CD4-positive, alpha-beta memory T cell (primary cell): ENCODE results near the gene YIF1A. TPM values are rescaled to one million over a fixed set of nuclear protein-coding genes. Genes with fewer than 3 reads are reported as not detected.
"Not testable (repeated sequence)": the region's sequence is repeated elsewhere in the genome, so short reads cannot be mapped to it uniquely, and the experiment has no call there.

Source experiments
- CTCF ChIA-PET: fragments of 350-600 bp; sonication (Branson Sonifier 250); formaldehyde crosslinking; loops from one replicate; lab custom pipeline; 2021; ENCODE audit warnings: inconsistent platforms; ENCODE audit not compliant: partially characterized antibody; lab: Charles Lee
- POLR2A ChIA-PET: fragments of 350-600 bp; sonication (Branson Sonifier 250); formaldehyde crosslinking; loops from one replicate; lab custom pipeline; 2021; ENCODE audit not compliant: partially characterized antibody; lab: Charles Lee
- DNase-seq, 5 donors: peaks; one replicate each; pipeline versions ENCODE4 v3.0.0 to v3.0.0-alpha.2; 2020 to 2022; ENCODE audit warnings: mixed read lengths in 1 of 5
- H3K27ac ChIP-seq: one replicate; pipeline ENCODE4 v1.7.0; 2013; ENCODE audit warnings: low read depth, low read length
- H3K27me3 ChIP-seq: 2 replicates; pipeline ENCODE4 v1.7.0; 2013; ENCODE audit warnings: mild to moderate bottlenecking, low read length, moderate library complexity; ENCODE audit not compliant: insufficient read depth
- H3K36me3 ChIP-seq: 2 replicates; pipeline ENCODE4 v1.7.0; 2013; ENCODE audit warnings: mild to moderate bottlenecking, low read length, moderate library complexity; ENCODE audit not compliant: insufficient read depth
- H3K4me1 ChIP-seq: 2 replicates; pipeline ENCODE4 v1.7.0; 2013; ENCODE audit warnings: mild to moderate bottlenecking, low read length, moderate library complexity; ENCODE audit not compliant: insufficient read depth
- H3K4me3 ChIP-seq, 2 donors: one replicate each; pipeline ENCODE4 v1.7.0; 2013; ENCODE audit warnings: low read length in 2 of 2, mild to moderate bottlenecking in 1 of 2
- H3K9me3 ChIP-seq, 2 donors: one replicate each; pipeline ENCODE4 v1.7.0; 2013; ENCODE audit warnings: low read length in 2 of 2, control low read depth in 1 of 2; ENCODE audit not compliant: control insufficient read depth in 1 of 2
- H3K27ac Mint-ChIP-seq, 7 donors: one replicate each; pipeline ENCODE4 v1.8.0; 2020 to 2021; ENCODE audit warnings: mixed read lengths in 7 of 7, mild to moderate bottlenecking in 6 of 7, inconsistent platforms in 3 of 7, moderate library complexity in 3 of 7
- H3K27me3 Mint-ChIP-seq, 2 donors: one replicate each; pipeline ENCODE4 v1.8.0; 2020 to 2021; ENCODE audit warnings: mixed read lengths in 2 of 2
- H3K36me3 Mint-ChIP-seq, 2 donors: one replicate each; pipeline ENCODE4 v1.8.0; 2020 to 2021; ENCODE audit warnings: mixed read lengths in 2 of 2, inconsistent platforms in 1 of 2, mild to moderate bottlenecking in 1 of 2
- H3K4me1 Mint-ChIP-seq, 4 donors: one replicate each; pipeline ENCODE4 v1.8.0; 2020 to 2021; ENCODE audit warnings: mixed read lengths in 4 of 4, mild to moderate bottlenecking in 1 of 4
- H3K4me3 Mint-ChIP-seq, 8 donors: one replicate each; pipeline ENCODE4 v1.8.0; 2020 to 2021; ENCODE audit warnings: mixed read lengths in 8 of 8, mild to moderate bottlenecking in 7 of 8, moderate library complexity in 6 of 8, inconsistent platforms in 3 of 8
- H3K9me3 Mint-ChIP-seq, 8 donors: one replicate each; pipeline ENCODE4 v1.8.0; 2020 to 2021; ENCODE audit warnings: mixed read lengths in 8 of 8, mild to moderate bottlenecking in 5 of 8, inconsistent platforms in 3 of 8, moderate library complexity in 1 of 8
- intact Hi-C: fragments of 100-400 bp; cut with micrococcal nuclease; formaldehyde crosslinking; loops from one replicate; pipeline ENCODE4 v1.15.1; 2023
- polyA plus RNA-seq, 2 donors: library from polyadenylated mRNA; unstranded; fragments of 300-500 nt; fragmentation: Illumina TruSeq; gene quantifications; one replicate each; pipeline ENCODE4 v1.2.3, GENCODE V29; 2021
- total RNA-seq, 2 experiments: library from RNA; stranded (reverse); gene quantifications; one replicate each; pipeline ENCODE4 v1.2.3, GENCODE V29; 2021

YIF1A gene
- total and polyA plus RNA-seq, 4 experiments from 2014 or later = 40.4 to 77.5 (median 49.3) TPM

- H3K9me3 Mint-ChIP-seq, H3K9me3 ChIP-seq, H3K27ac ChIP-seq, H3K4me3 ChIP-seq, DNase-seq, H3K27me3 ChIP-seq, H3K27me3 Mint-ChIP-seq, CTCF ChIA-PET: not testable (repeated sequence)
- peaks cover 26% of the 10 kb centered on the region for H3K4me1 ChIP-seq
- POLR2A ChIA-PET = interaction anchor here (13.4 kb wide), 1 partner anchor 7 kb away, joined by 167 read pairs; the partner anchor contains the start of gene RAB1B
- H3K4me3 Mint-ChIP-seq = peak overlapping the region in 1 of 8 donors; percentile 59
- peaks cover 42% of the 10 kb centered on the region for H3K36me3 ChIP-seq
- intact Hi-C loops = loop anchor here (1.0 kb wide), 1 partner anchor 8 kb away; the partner anchor contains the start of gene RAB1B
- peaks cover 18 to 46% of the 10 kb centered on the region in 2 donors for H3K36me3 Mint-ChIP-seq
- H3K4me1 Mint-ChIP-seq = peaks cover 6 to 57% (median 21%) of the 10 kb centered on the region in 4 donors
- H3K27ac Mint-ChIP-seq = peak overlapping the region in 3 of 7 donors; percentile 32 to 83 (median 64)
Observed at GRCh38 chr11:66276619-66277018, 12.3 kb downstream of the YIF1A start.

GRCh38 chr11:66275984-66276612 lies 12.8 kb downstream of the YIF1A start:
- no peak for DNase-seq
- Mint-ChIP-seq H3K9me3 (no peaks in the 10 kb centered on the region), H3K36me3 (peaks cover 18 to 47% of the 10 kb centered on the region in 2 donors), H3K27ac (peak overlapping the region in 2 of 7 donors; percentile 10 to 32), H3K27me3 (peaks cover 0 to under 1% of the 10 kb centered on the region in 2 donors), H3K4me3 (no peak overlapping the region), H3K4me1 (peaks cover 6 to 53% (median 18%) of the 10 kb centered on the region in 4 donors)
- CTCF ChIA-PET = no interaction called here
- H3K4me3 ChIP-seq = no peak overlapping the region
- no peaks in the 10 kb centered on the region for H3K9me3 ChIP-seq
- peaks cover 43% of the 10 kb centered on the region for H3K36me3 ChIP-seq
- H3K4me1 ChIP-seq = peaks cover 25% of the 10 kb centered on the region
- POLR2A ChIA-PET = no interaction called here
- H3K27ac ChIP-seq = no peak overlapping the region
- intact Hi-C loops = no loop called here
- no peaks in the 10 kb centered on the region for H3K27me3 ChIP-seq

- H3K27ac ChIP-seq = no peak overlapping the region
- H3K9me3 ChIP-seq = no peaks in the 10 kb centered on the region
- Mint-ChIP-seq H3K27ac (peak overlapping the region in 2 of 7 donors; percentile 18 to 61), H3K36me3 (peaks cover 21 to 51% of the 10 kb centered on the region in 2 donors), H3K4me3 (no peak overlapping the region), H3K4me1 (peaks cover 10 to 54% (median 21%) of the 10 kb centered on the region in 4 donors), H3K9me3 (no peaks in the 10 kb centered on the region), H3K27me3 (no peaks in the 10 kb centered on the region)
- no peaks in the 10 kb centered on the region for H3K27me3 ChIP-seq
- H3K4me3 ChIP-seq = no peak overlapping the region
- intact Hi-C loops = no loop called here
- DNase-seq = no peak
- POLR2A ChIA-PET = no interaction called here
- peaks cover 43% of the 10 kb centered on the region for H3K36me3 ChIP-seq
- peaks cover 31% of the 10 kb centered on the region for H3K4me1 ChIP-seq
- CTCF ChIA-PET = no interaction called here
Observed at GRCh38 chr11:66275396-66275795, 13.5 kb downstream of the YIF1A start.

GRCh38 chr11:66274219-66274618 lies 14.7 kb downstream of the YIF1A start:
- Mint-ChIP-seq H3K4me3 (peak overlapping the region in 1 of 8 donors; percentile 55), H3K4me1 (peaks cover 17 to 56% (median 28%) of the 10 kb centered on the region in 4 donors), H3K9me3 (no peaks in the 10 kb centered on the region), H3K27ac (peak overlapping the region in 2 of 7 donors; percentile 45 to 50), H3K27me3 (no peaks in the 10 kb centered on the region), H3K36me3 (peaks cover 21 to 55% of the 10 kb centered on the region in 2 donors)
- ChIA-PET CTCF (no interaction called here), POLR2A (interaction anchor here (0.7 kb wide), 1 partner anchor 72 kb away, joined by 3 read pairs; no protein-coding TSS in a partner anchor)
- Histone ChIP-seq H3K4me3 (no peak overlapping the region), H3K27ac (no peak overlapping the region), H3K27me3 (no peaks in the 10 kb centered on the region), H3K9me3 (no peaks in the 10 kb centered on the region), H3K4me1 (peaks cover 42% of the 10 kb centered on the region), H3K36me3 (peaks cover 43% of the 10 kb centered on the region)
- DNase-seq = no peak
- intact Hi-C loops = no loop called here

- no peak for DNase-seq
- CTCF ChIA-PET = interaction anchor here (0.6 to 3.3 kb wide), 4 partner anchors 9 to 221 kb away, joined by 3 to 15 read pairs (median 6); partner anchors contain the start of gene SF3B2
- Mint-ChIP-seq H3K27ac (peak overlapping the region in 5 of 7 donors; percentile 47 to 91 (median 62)), H3K27me3 (no peaks in the 10 kb centered on the region), H3K4me1 (peaks cover 21 to 64% (median 36%) of the 10 kb centered on the region in 4 donors), H3K9me3 (peaks cover 0 to 5% (median 0%) of the 10 kb centered on the region in 8 donors), H3K36me3 (peaks cover 21 to 67% of the 10 kb centered on the region in 2 donors), H3K4me3 (peak overlapping the region in 4 of 8 donors; percentile 3 to 62 (median 39))
- intact Hi-C loops = no loop called here
- H3K9me3 ChIP-seq = no peaks in the 10 kb centered on the region
- H3K36me3 ChIP-seq = peaks cover 43% of the 10 kb centered on the region
- peaks cover 45% of the 10 kb centered on the region for H3K4me1 ChIP-seq
- POLR2A ChIA-PET = interaction anchor here (8.2 kb wide), 1 partner anchor 11 kb away, joined by 167 read pairs; the partner anchor contains the start of genes CNIH2 and YIF1A
- H3K27me3 ChIP-seq = no peaks in the 10 kb centered on the region
- H3K4me3 ChIP-seq = no peak overlapping the region
- H3K27ac ChIP-seq = no peak overlapping the region
Observed at GRCh38 chr11:66272596-66272995, 16.3 kb downstream of the YIF1A start.

- H3K27ac Mint-ChIP-seq = peak overlapping the region in 5 of 7 donors; percentile 35 to 91 (median 50)
- H3K27ac ChIP-seq = no peak overlapping the region
- peak overlapping the region in 3 of 8 donors; percentile 48 to 55 (median 52) for H3K4me3 Mint-ChIP-seq
- H3K9me3 ChIP-seq = no peaks in the 10 kb centered on the region
- intact Hi-C loops = no loop called here
- no peak overlapping the region for H3K4me3 ChIP-seq
- POLR2A ChIA-PET = interaction anchor here (1.2 to 8.2 kb wide), 2 partner anchors 12 to 19 kb away, joined by 3 to 167 read pairs; partner anchors contain the start of genes CNIH2, TMEM151A and YIF1A
- DNase-seq = no peak
- peaks cover 47% of the 10 kb centered on the region for H3K4me1 ChIP-seq
- H3K27me3 ChIP-seq = no peaks in the 10 kb centered on the region
- peaks cover 0 to 5% (median 0%) of the 10 kb centered on the region in 8 donors for H3K9me3 Mint-ChIP-seq
- CTCF ChIA-PET = interaction anchor here (0.6 to 3.3 kb wide), 4 partner anchors 10 to 678 kb away, joined by 4 to 15 read pairs (median 6); no protein-coding TSS in a partner anchor
- H3K36me3 Mint-ChIP-seq = peaks cover 21 to 69% of the 10 kb centered on the region in 2 donors
- peaks cover 43% of the 10 kb centered on the region for H3K36me3 ChIP-seq
- H3K4me1 Mint-ChIP-seq = peaks cover 24 to 66% (median 40%) of the 10 kb centered on the region in 4 donors
- H3K27me3 Mint-ChIP-seq = no peaks in the 10 kb centered on the region
Observed at GRCh38 chr11:66271816-66272215, 17.1 kb downstream of the YIF1A start.
